HCT116 (cell line): ENCODE data around the gene DAPK3. TPM values are rescaled to one million over a fixed set of nuclear protein-coding genes. Genes with fewer than 3 reads are reported as not detected.

Experiments
- ATAC-seq: fragments of 200-7000 bp; cut with Tn5 transposase; 2 replicates; pipeline ENCODE4 v1.9.1; 2020; ENCODE audit warnings: mild to moderate bottlenecking, moderate library complexity
- BruUV-seq: library from RNA; stranded (reverse); fragments of 400-500 nt; replicated peaks from 2 replicates; lab custom pipeline; 2021; lab: Mats Ljungman, UMichigan
- CTCF ChIA-PET: fragments of 300-600 bp; sonication (Branson Sonifier 250); formaldehyde crosslinking; loops from one replicate; lab custom pipeline; 2021; ENCODE audit warnings: antibody characterized with exemption; lab: Charles Lee
- POLR2A ChIA-PET: fragments of 300-600, 350-600 bp; sonication (Branson Sonifier 250); formaldehyde crosslinking; loops from one replicate; lab custom pipeline; 2021; ENCODE audit warnings: antibody characterized with exemption; lab: Charles Lee
- RAD21 ChIA-PET, 2 experiments: fragments of 300-600 bp; sonication (Branson Sonifier 250); formaldehyde crosslinking; loops; one replicate each; lab custom pipeline; 2023; ENCODE audit warnings: low total read pairs in 2 of 2; ENCODE audit not compliant: uncharacterized antibody in 2 of 2, unreplicated experiment in 2 of 2, low non-redundant PET in 1 of 2; lab: Charles Lee
- DNase-seq: peaks from one replicate; pipeline ENCODE4 v3.0.0-alpha.2; 2010; ENCODE audit warnings: low read depth, low spot score
- H2AFZ ChIP-seq: fragments of 200-600 bp; shearing (Covaris generic), sonication (generic); 2 replicates; pipeline ENCODE4 v1.6.1; 2017; ENCODE audit warnings: low read depth, mixed run types, mixed read lengths, antibody characterized with exemption, low read length; ENCODE audit not compliant: poor library complexity, severe bottlenecking
- H3K27ac ChIP-seq: 2 replicates; pipeline ENCODE4 v1.5.1; 2012; ENCODE audit warnings: low read depth, low read length
- H3K27me3 ChIP-seq: fragments of 200-600 bp; sonication (generic); 2 replicates; pipeline ENCODE4 v1.6.1; 2016; ENCODE audit warnings: mixed run types, low read length, mixed read lengths; ENCODE audit not compliant: insufficient read depth
- H3K36me3 ChIP-seq, 2 experiments: fragments of 200-500 bp in 1 of 2; fragments of 200-600 bp in 1 of 2; sonication (Bioruptor generic) in 1 of 2; sonication (generic) in 1 of 2; 2 replicates each; pipeline versions ENCODE4 v1.5.1 to v1.6.1; 2014 to 2016; ENCODE audit warnings: low read length in 2 of 2, inconsistent platforms in 1 of 2, mixed read lengths in 1 of 2, mixed run types in 1 of 2; ENCODE audit not compliant: insufficient read depth in 2 of 2, control insufficient read depth in 1 of 2
- H3K4me1 ChIP-seq, 2 experiments: fragments of 200-600 bp in 1 of 2; sonication (generic) in 1 of 2; 2 replicates each; pipeline versions ENCODE4 v1.5.1 to v1.6.1; 2012 to 2017; ENCODE audit warnings: low read length in 2 of 2, inconsistent platforms in 1 of 2, mild to moderate bottlenecking in 1 of 2, mixed read lengths in 1 of 2, mixed run types in 1 of 2, moderate library complexity in 1 of 2; ENCODE audit not compliant: insufficient read depth in 2 of 2, control insufficient read depth in 1 of 2
- H3K4me2 ChIP-seq: fragments of 200-600 bp; sonication (generic); 2 replicates; pipeline ENCODE4 v1.6.1; 2017; ENCODE audit warnings: mixed run types, low read length, mixed read lengths
- H3K4me3 ChIP-seq, 2 experiments: fragments of 200-600 bp in 1 of 2; sonication (generic) in 1 of 2; replicated peaks in 1 of 2; 2 replicates each; pipeline ENCODE4 v1.5.1; 2011 to 2016; ENCODE audit warnings: low read length in 2 of 2, control low read depth in 1 of 2, low read depth in 1 of 2, mild to moderate bottlenecking in 1 of 2, mixed read lengths in 1 of 2, mixed run types in 1 of 2
- H3K79me2 ChIP-seq: fragments of 200-600 bp; sonication (generic); 2 replicates; pipeline ENCODE4 v1.6.1; 2017; ENCODE audit warnings: mild to moderate bottlenecking, mixed run types, low read length, moderate library complexity, mixed read lengths; ENCODE audit not compliant: insufficient read depth
- H3K9ac ChIP-seq: fragments of 200-600 bp; sonication (generic); 2 replicates; pipeline ENCODE4 v1.6.1; 2016; ENCODE audit warnings: low read length, mixed read lengths
- H3K9me2 ChIP-seq: fragments of 200-600 bp; sonication (generic), shearing (Covaris generic); 2 replicates; pipeline ENCODE4 v1.6.1; 2017; ENCODE audit warnings: mixed run types, mild to moderate bottlenecking, moderate library complexity; ENCODE audit not compliant: insufficient read depth
- H3K9me3 ChIP-seq, 2 experiments: fragments of 200-500 bp in 1 of 2; fragments of 200-600 bp in 1 of 2; sonication (Bioruptor generic) in 1 of 2; sonication (generic) in 1 of 2; 2 replicates each; pipeline ENCODE4 v1.6.1; 2014 to 2017; ENCODE audit warnings: low read length in 2 of 2, mixed read lengths in 2 of 2, inconsistent platforms in 1 of 2, low read depth in 1 of 2, mild to moderate bottlenecking in 1 of 2, mixed run types in 1 of 2, moderate library complexity in 1 of 2; ENCODE audit not compliant: control insufficient read depth in 1 of 2, insufficient read depth in 1 of 2
- H4K20me1 ChIP-seq: fragments of 200-600 bp; sonication (generic), shearing (Covaris generic); 2 replicates; pipeline ENCODE4 v1.6.1; 2017; ENCODE audit warnings: mixed run types, mild to moderate bottlenecking, moderate library complexity; ENCODE audit not compliant: insufficient read depth
- CBX3 ChIP-seq: IDR thresholded peaks from 2 replicates; pipeline ENCODE4 v1.6.1; 2012; ENCODE audit warnings: low read depth
- CEBPB ChIP-seq: IDR thresholded peaks from 2 replicates; pipeline ENCODE4 v1.6.1; 2012; ENCODE audit warnings: low read depth
- EGR1 ChIP-seq: IDR thresholded peaks from 2 replicates; pipeline ENCODE4 v1.6.1; 2012; ENCODE audit warnings: low read depth
- EZH2 ChIP-seq: fragments of 200-600 bp; sonication (generic); IDR thresholded peaks from 2 replicates; pipeline ENCODE4 v1.6.1; 2017; ENCODE audit warnings: antibody characterized with exemption, mixed run types
- EZH2phosphoT487 ChIP-seq: fragments of 200-600 bp; IDR thresholded peaks from 2 replicates; pipeline ENCODE4 v1.6.1; 2018; ENCODE audit warnings: antibody characterized with exemption, borderline replicate concordance
- FOSL1 ChIP-seq: IDR thresholded peaks from 2 replicates; pipeline ENCODE4 v1.6.1; 2012; ENCODE audit warnings: low read depth
- JUND ChIP-seq: IDR thresholded peaks from 2 replicates; pipeline ENCODE4 v1.6.1; 2012
- POLR2AphosphoS5 ChIP-seq: IDR thresholded peaks from 2 replicates; pipeline ENCODE4 v1.6.1; 2011; ENCODE audit warnings: mild to moderate bottlenecking, low read depth, low read length, moderate library complexity
- RAD21 ChIP-seq: IDR thresholded peaks from 2 replicates; pipeline ENCODE4 v1.6.1; 2012; ENCODE audit warnings: low read depth, mild to moderate bottlenecking
- SIN3A ChIP-seq: IDR thresholded peaks from 2 replicates; pipeline ENCODE4 v1.6.1; 2012; ENCODE audit warnings: low read depth
- SP1 ChIP-seq: IDR thresholded peaks from 2 replicates; pipeline ENCODE4 v1.6.1; 2012; ENCODE audit warnings: low read depth
- SRF ChIP-seq: IDR thresholded peaks from 2 replicates; pipeline ENCODE4 v1.6.1; 2012; ENCODE audit warnings: low read depth
- ZFX ChIP-seq: fragments of 450-650 bp; IDR thresholded peaks from 2 replicates; pipeline ENCODE4 v1.6.1; 2017
- ZNF274 ChIP-seq: fragments of 200-500 bp; sonication (Bioruptor generic); IDR thresholded peaks from 2 replicates; pipeline ENCODE4 v1.6.1; 2014; ENCODE audit warnings: mild to moderate bottlenecking, low read depth, low read length, inconsistent platforms
- intact Hi-C: fragments of 100-400 bp; cut with micrococcal nuclease; formaldehyde crosslinking; loops from 2 replicates; pipeline ENCODE4 v1.10.0; 2022
- total RNA-seq: library from RNA; stranded (reverse); gene quantifications from one replicate; pipeline ENCODE4 v1.2.1, GENCODE V29; 2021; ENCODE audit not compliant: unreplicated experiment
- TF ChIP-seq, protein P1 (sequence below): IDR thresholded peaks from 2 replicates; pipeline ENCODE4 v1.6.1; 2012
- TF ChIP-seq, protein P2 (sequence below), 3 experiments: fragments of 200-600 bp in 1 of 3; sonication (generic) in 1 of 3; IDR thresholded peaks in 2 of 3; conservative IDR thresholded peaks in 1 of 3; 2 replicates each; pipeline ENCODE4 v1.5.1; 2012 to 2017; ENCODE audit warnings: low read depth in 2 of 3, low read length in 2 of 3, antibody characterized with exemption in 1 of 3, borderline replicate concordance in 1 of 3, control low read depth in 1 of 3, mild to moderate bottlenecking in 1 of 3, mixed read lengths in 1 of 3, mixed run types in 1 of 3, moderate library complexity in 1 of 3; ENCODE audit not compliant: insufficient read depth in 1 of 3
- TF ChIP-seq, protein P3 (sequence below): IDR thresholded peaks from 2 replicates; pipeline ENCODE4 v1.6.1; 2012; ENCODE audit warnings: low read depth

The DAPK3 gene
- total RNA-seq, 1 experiment from 2014 or later = 54.8 TPM

DNA sequence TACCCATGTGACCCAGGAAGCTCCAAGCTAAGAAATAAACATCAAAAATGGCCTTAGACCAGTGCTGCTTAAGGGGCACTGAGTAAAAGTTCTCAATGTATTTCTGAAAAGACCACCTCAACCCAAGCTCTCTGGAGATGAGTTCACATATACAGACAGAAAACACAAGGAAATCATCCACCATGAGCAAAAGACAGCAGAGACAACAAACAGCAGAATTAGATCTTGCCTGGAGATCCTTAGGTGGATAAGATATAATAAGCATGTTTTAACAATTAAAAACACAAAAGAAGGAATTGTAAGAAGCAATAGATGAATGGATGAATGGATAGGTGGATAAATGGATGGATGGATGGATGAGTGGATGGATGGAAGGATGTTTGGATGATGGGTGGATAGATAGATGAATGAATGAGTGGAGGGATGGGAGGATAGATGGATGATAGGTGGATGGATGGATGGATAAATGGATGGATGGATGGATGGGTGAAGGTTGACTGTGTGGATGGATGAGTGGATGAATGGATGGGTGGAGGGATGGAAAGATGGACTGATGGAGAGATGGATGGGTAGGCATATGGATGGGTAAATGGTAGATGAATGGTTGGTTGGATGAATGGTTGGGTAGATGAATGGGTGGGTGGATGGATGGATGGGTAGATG lies 47.7 kb downstream of the DAPK3 start:
- no peak overlapping the region for H3K27ac ChIP-seq
- no peak overlapping the region for H3K4me2 ChIP-seq
- no peaks in the 10 kb centered on the region for H3K4me1 ChIP-seq
- ChIA-PET RAD21 (no interaction called here), CTCF (no interaction called here), POLR2A (no interaction called here)
- no peak overlapping the region for H3K4me3 ChIP-seq
- H2AFZ ChIP-seq = no peak overlapping the region
- no peaks in the 10 kb centered on the region for H3K79me2 ChIP-seq
- H3K36me3 ChIP-seq = no peaks in the 10 kb centered on the region
- ATAC-seq (no peak), DNase-seq (no peak)
- peaks cover 10 to 16% of the 10 kb centered on the region in 2 experiments; a peak in 2 of 4 replicates for H3K9me3 ChIP-seq
- intact Hi-C loops = no loop called here
- no peak overlapping the region for H3K9ac ChIP-seq
- no peaks in the 10 kb centered on the region for H3K9me2 ChIP-seq
- no TSS peak for BruUV-seq
- no peaks in the 10 kb centered on the region for H3K27me3 ChIP-seq
- H4K20me1 ChIP-seq = no peaks in the 10 kb centered on the region
- TF ChIP-seq, protein P1, sequence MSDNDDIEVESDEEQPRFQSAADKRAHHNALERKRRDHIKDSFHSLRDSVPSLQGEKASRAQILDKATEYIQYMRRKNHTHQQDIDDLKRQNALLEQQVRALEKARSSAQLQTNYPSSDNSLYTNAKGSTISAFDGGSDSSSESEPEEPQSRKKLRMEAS = no peak
- TF ChIP-seq RAD21 (no peak), CBX3 (no peak), EZH2phosphoT487 (no peak), EGR1 (no peak), SP1 (no peak), ZFX (no peak), SIN3A (no peak), SRF (no peak), FOSL1 (no peak), EZH2 (no peak), CEBPB (no peak), POLR2AphosphoS5 (no peak), ZNF274 (no peak), JUND (no peak)
- TF ChIP-seq, protein P2, sequence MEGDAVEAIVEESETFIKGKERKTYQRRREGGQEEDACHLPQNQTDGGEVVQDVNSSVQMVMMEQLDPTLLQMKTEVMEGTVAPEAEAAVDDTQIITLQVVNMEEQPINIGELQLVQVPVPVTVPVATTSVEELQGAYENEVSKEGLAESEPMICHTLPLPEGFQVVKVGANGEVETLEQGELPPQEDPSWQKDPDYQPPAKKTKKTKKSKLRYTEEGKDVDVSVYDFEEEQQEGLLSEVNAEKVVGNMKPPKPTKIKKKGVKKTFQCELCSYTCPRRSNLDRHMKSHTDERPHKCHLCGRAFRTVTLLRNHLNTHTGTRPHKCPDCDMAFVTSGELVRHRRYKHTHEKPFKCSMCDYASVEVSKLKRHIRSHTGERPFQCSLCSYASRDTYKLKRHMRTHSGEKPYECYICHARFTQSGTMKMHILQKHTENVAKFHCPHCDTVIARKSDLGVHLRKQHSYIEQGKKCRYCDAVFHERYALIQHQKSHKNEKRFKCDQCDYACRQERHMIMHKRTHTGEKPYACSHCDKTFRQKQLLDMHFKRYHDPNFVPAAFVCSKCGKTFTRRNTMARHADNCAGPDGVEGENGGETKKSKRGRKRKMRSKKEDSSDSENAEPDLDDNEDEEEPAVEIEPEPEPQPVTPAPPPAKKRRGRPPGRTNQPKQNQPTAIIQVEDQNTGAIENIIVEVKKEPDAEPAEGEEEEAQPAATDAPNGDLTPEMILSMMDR (IDR thresholded peaks at IDR 0.05 in 2 of 3, conservative IDR thresholded peaks at IDR 0.05 in 1 of 3; ENCODE audit: borderline replicate concordance in 1 of 3, insufficient read depth in 1 of 3, low read depth in 2 of 3, low read length in 2 of 3) = no peak
- TF ChIP-seq, protein P3, sequence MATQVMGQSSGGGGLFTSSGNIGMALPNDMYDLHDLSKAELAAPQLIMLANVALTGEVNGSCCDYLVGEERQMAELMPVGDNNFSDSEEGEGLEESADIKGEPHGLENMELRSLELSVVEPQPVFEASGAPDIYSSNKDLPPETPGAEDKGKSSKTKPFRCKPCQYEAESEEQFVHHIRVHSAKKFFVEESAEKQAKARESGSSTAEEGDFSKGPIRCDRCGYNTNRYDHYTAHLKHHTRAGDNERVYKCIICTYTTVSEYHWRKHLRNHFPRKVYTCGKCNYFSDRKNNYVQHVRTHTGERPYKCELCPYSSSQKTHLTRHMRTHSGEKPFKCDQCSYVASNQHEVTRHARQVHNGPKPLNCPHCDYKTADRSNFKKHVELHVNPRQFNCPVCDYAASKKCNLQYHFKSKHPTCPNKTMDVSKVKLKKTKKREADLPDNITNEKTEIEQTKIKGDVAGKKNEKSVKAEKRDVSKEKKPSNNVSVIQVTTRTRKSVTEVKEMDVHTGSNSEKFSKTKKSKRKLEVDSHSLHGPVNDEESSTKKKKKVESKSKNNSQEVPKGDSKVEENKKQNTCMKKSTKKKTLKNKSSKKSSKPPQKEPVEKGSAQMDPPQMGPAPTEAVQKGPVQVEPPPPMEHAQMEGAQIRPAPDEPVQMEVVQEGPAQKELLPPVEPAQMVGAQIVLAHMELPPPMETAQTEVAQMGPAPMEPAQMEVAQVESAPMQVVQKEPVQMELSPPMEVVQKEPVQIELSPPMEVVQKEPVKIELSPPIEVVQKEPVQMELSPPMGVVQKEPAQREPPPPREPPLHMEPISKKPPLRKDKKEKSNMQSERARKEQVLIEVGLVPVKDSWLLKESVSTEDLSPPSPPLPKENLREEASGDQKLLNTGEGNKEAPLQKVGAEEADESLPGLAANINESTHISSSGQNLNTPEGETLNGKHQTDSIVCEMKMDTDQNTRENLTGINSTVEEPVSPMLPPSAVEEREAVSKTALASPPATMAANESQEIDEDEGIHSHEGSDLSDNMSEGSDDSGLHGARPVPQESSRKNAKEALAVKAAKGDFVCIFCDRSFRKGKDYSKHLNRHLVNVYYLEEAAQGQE = no peak
